ENCODE data around the gene ANXA5.

ANXA5 gene

GRCh38 chr4:121650741-121651140 lies 46.0 kb downstream of the ANXA5 start:
- no peaks in the 10 kb centered on the region for H3K4me1 ChIP-seq (ENCODE audit: insufficient read depth, insufficient read length)
- H3K27me3 ChIP-seq (ENCODE audit: insufficient read depth, insufficient read length): no peaks in the 10 kb centered on the region
- no peak for DNase-seq (ENCODE audit: low read depth, low spot score)
- H3K36me3 ChIP-seq (ENCODE audit: insufficient read depth, insufficient read length, low read length): no peaks in the 10 kb centered on the region
- H3K9me3 ChIP-seq (ENCODE audit: insufficient read depth, low read length): no peaks in the 10 kb centered on the region
- no peak overlapping the region for H3K9ac ChIP-seq (ENCODE audit: insufficient read length, low read depth)
- TF ChIP-seq ZNF274 (IDR thresholded peaks at IDR 0.05; ENCODE audit: low read depth, low read length) (no peak), SUZ12 (IDR thresholded peaks at IDR 0.05; ENCODE audit: extremely low read depth, insufficient read depth, insufficient read length) (no peak), YY1 (IDR thresholded peaks at IDR 0.05; ENCODE audit: insufficient read depth, insufficient read length) (no peak)
- H3K4me3 ChIP-seq (ENCODE audit: insufficient read length, low read depth): no peak overlapping the region

- H3K9me3 ChIP-seq (ENCODE audit: insufficient read depth, low read length): no peaks in the 10 kb centered on the region
- no peaks in the 10 kb centered on the region for H3K36me3 ChIP-seq (ENCODE audit: insufficient read depth, insufficient read length, low read length)
- H3K27me3 ChIP-seq (ENCODE audit: insufficient read depth, insufficient read length): no peaks in the 10 kb centered on the region
- H3K4me1 ChIP-seq (ENCODE audit: insufficient read depth, insufficient read length): no peaks in the 10 kb centered on the region
- TF ChIP-seq YY1 (IDR thresholded peaks at IDR 0.05; ENCODE audit: insufficient read depth, insufficient read length) (no peak), SUZ12 (IDR thresholded peaks at IDR 0.05; ENCODE audit: extremely low read depth, insufficient read depth, insufficient read length) (no peak), ZNF274 (IDR thresholded peaks at IDR 0.05; ENCODE audit: low read depth, low read length) (no peak)
- H3K9ac ChIP-seq (ENCODE audit: insufficient read length, low read depth): no peak overlapping the region
- no peak overlapping the region for H3K4me3 ChIP-seq (ENCODE audit: insufficient read length, low read depth)
- DNase-seq (ENCODE audit: low read depth, low spot score): no peak
Observed at GRCh38 chr4:121648516-121648915, 48.3 kb downstream of the ANXA5 start.

- H3K27me3 ChIP-seq (ENCODE audit: insufficient read depth, insufficient read length): no peaks in the 10 kb centered on the region
- H3K9me3 ChIP-seq (ENCODE audit: insufficient read depth, low read length): no peaks in the 10 kb centered on the region
- no peak for DNase-seq (ENCODE audit: low read depth, low spot score)
Observed at GRCh38 chr4:121642876-121643585, 53.7 kb downstream of the ANXA5 start.

GRCh38 chr4:121642292-121642691 lies 54.5 kb downstream of the ANXA5 start:
- no peak for TF ChIP-seq ZNF274 (IDR thresholded peaks at IDR 0.05; ENCODE audit: low read depth, low read length)
- TF ChIP-seq YY1 (IDR thresholded peaks at IDR 0.05; ENCODE audit: insufficient read depth, insufficient read length): no peak
- TF ChIP-seq SUZ12 (IDR thresholded peaks at IDR 0.05; ENCODE audit: extremely low read depth, insufficient read depth, insufficient read length): no peak
- DNase-seq (ENCODE audit: low read depth, low spot score): no peak
- H3K4me3 ChIP-seq (ENCODE audit: insufficient read length, low read depth): no peak overlapping the region
- H3K36me3 ChIP-seq (ENCODE audit: insufficient read depth, insufficient read length, low read length): no peaks in the 10 kb centered on the region
- H3K9me3 ChIP-seq (ENCODE audit: insufficient read depth, low read length): no peaks in the 10 kb centered on the region
- no peaks in the 10 kb centered on the region for H3K27me3 ChIP-seq (ENCODE audit: insufficient read depth, insufficient read length)
- no peak overlapping the region for H3K9ac ChIP-seq (ENCODE audit: insufficient read length, low read depth)
- H3K4me1 ChIP-seq (ENCODE audit: insufficient read depth, insufficient read length): no peaks in the 10 kb centered on the region

More at GRCh38 chr4:121642876-121643585, 53.7 kb downstream of the ANXA5 start:
- TF ChIP-seq YY1 (IDR thresholded peaks at IDR 0.05; ENCODE audit: insufficient read depth, insufficient read length): no peak
- no peak for TF ChIP-seq ZNF274 (IDR thresholded peaks at IDR 0.05; ENCODE audit: low read depth, low read length)
- no peak for TF ChIP-seq SUZ12 (IDR thresholded peaks at IDR 0.05; ENCODE audit: extremely low read depth, insufficient read depth, insufficient read length)
- Histone ChIP-seq H3K9ac (ENCODE audit: insufficient read length, low read depth) (no peak overlapping the region), H3K36me3 (ENCODE audit: insufficient read depth, insufficient read length, low read length) (no peaks in the 10 kb centered on the region), H3K4me3 (ENCODE audit: insufficient read length, low read depth) (no peak overlapping the region), H3K4me1 (ENCODE audit: insufficient read depth, insufficient read length) (no peaks in the 10 kb centered on the region)

GRCh38 chr4:121633653-121634052 lies 63.1 kb downstream of the ANXA5 start:
- no peak overlapping the region for H3K9ac ChIP-seq (ENCODE audit: insufficient read length, low read depth)
- TF ChIP-seq ZNF274 (IDR thresholded peaks at IDR 0.05; ENCODE audit: low read depth, low read length) (no peak), SUZ12 (IDR thresholded peaks at IDR 0.05; ENCODE audit: extremely low read depth, insufficient read depth, insufficient read length) (no peak)
- no peak for DNase-seq (ENCODE audit: low read depth, low spot score)
- H3K9me3 ChIP-seq (ENCODE audit: insufficient read depth, low read length): no peaks in the 10 kb centered on the region
- H3K4me1 ChIP-seq (ENCODE audit: insufficient read depth, insufficient read length): no peaks in the 10 kb centered on the region
- no peaks in the 10 kb centered on the region for H3K36me3 ChIP-seq (ENCODE audit: insufficient read depth, insufficient read length, low read length)
- no peaks in the 10 kb centered on the region for H3K27me3 ChIP-seq (ENCODE audit: insufficient read depth, insufficient read length)
- no peak overlapping the region for H3K4me3 ChIP-seq (ENCODE audit: insufficient read length, low read depth)

- H3K9ac ChIP-seq (ENCODE audit: insufficient read length, low read depth): no peak overlapping the region
- H3K4me1 ChIP-seq (ENCODE audit: insufficient read depth, insufficient read length): no peaks in the 10 kb centered on the region
- no peak for DNase-seq (ENCODE audit: low read depth, low spot score)
- no peaks in the 10 kb centered on the region for H3K36me3 ChIP-seq (ENCODE audit: insufficient read depth, insufficient read length, low read length)
- no peak overlapping the region for H3K4me3 ChIP-seq (ENCODE audit: insufficient read length, low read depth)
- no peaks in the 10 kb centered on the region for H3K9me3 ChIP-seq (ENCODE audit: insufficient read depth, low read length)
- TF ChIP-seq YY1 (IDR thresholded peaks at IDR 0.05; ENCODE audit: insufficient read depth, insufficient read length) (no peak), ZNF274 (IDR thresholded peaks at IDR 0.05; ENCODE audit: low read depth, low read length) (no peak), SUZ12 (IDR thresholded peaks at IDR 0.05; ENCODE audit: extremely low read depth, insufficient read depth, insufficient read length) (no peak)
- no peaks in the 10 kb centered on the region for H3K27me3 ChIP-seq (ENCODE audit: insufficient read depth, insufficient read length)
Observed at GRCh38 chr4:121632636-121633035, 64.1 kb downstream of the ANXA5 start.
